B cell (primary cell): Measurements from ENCODE around the gene CENPQ. TPM values are rescaled to one million over a fixed set of nuclear protein-coding genes. Genes with fewer than 3 reads are reported as not detected.

Source experiments
- ATAC-seq: fragments of 200-7000 bp; cut with Tn5 transposase; one replicate; pipeline ENCODE4 v1.10.0; 2021; ENCODE audit warnings: low read depth, mild to moderate bottlenecking, moderate number of reproducible peaks, moderate library complexity
- CTCF ChIA-PET: fragments of 350-600 bp; sonication (Branson Sonifier 250); formaldehyde crosslinking; loops from one replicate; lab custom pipeline; 2021; ENCODE audit warnings: antibody characterized with exemption, inconsistent platforms; lab: Charles Lee
- POLR2A ChIA-PET: fragments of 350-600 bp; sonication (Branson Sonifier 250); formaldehyde crosslinking; loops from one replicate; lab custom pipeline; 2021; ENCODE audit warnings: antibody characterized with exemption; lab: Charles Lee
- DNase-seq: peaks from one replicate; pipeline ENCODE4 v3.0.0; 2013
- H2AFZ ChIP-seq: 2 replicates; pipeline ENCODE4 v1.6.1; 2012; ENCODE audit warnings: mild to moderate bottlenecking, low read depth, low read length; ENCODE audit not compliant: insufficient read depth, poor library complexity, severe bottlenecking
- H3K27ac ChIP-seq, 2 donors: 1 replicate in 1 of 2; 2 replicates in 1 of 2; pipeline ENCODE4 v1.5.1; 2012 to 2013; ENCODE audit warnings: low read length in 2 of 2, mild to moderate bottlenecking in 2 of 2, moderate library complexity in 1 of 2
- H3K27me3 ChIP-seq, 4 experiments: fragments of 200-600 bp in 1 of 4; sonication (generic) in 1 of 4; replicated peaks in 1 of 4; 1 replicate in 2 of 4; 2 replicates in 2 of 4; pipeline versions ENCODE4 v1.6.1 to v1.7.0; 2013 to 2016; ENCODE audit warnings: low read length in 3 of 4, mild to moderate bottlenecking in 2 of 4, mixed read lengths in 1 of 4, moderate library complexity in 1 of 4; ENCODE audit not compliant: insufficient read depth in 4 of 4, control insufficient read depth in 3 of 4; ENCODE audit errors: control extremely low read depth in 1 of 4
- H3K36me3 ChIP-seq, 2 experiments: replicated peaks in 1 of 2; 1 replicate in 1 of 2; 2 replicates in 1 of 2; pipeline versions ENCODE4 v1.6.1 to v1.7.1; 2013; ENCODE audit warnings: low read length in 1 of 2; ENCODE audit not compliant: insufficient read depth in 2 of 2, control insufficient read depth in 1 of 2; ENCODE audit errors: control extremely low read depth in 1 of 2, extremely low read depth in 1 of 2
- H3K4me1 ChIP-seq, 2 donors: fragments of 200-600 bp in 1 of 2; sonication (generic) in 1 of 2; 1 replicate in 1 of 2; 2 replicates in 1 of 2; pipeline versions ENCODE4 v1.5.1 to v1.6.1; 2013 to 2017; ENCODE audit warnings: low read length in 2 of 2; ENCODE audit not compliant: control insufficient read depth in 2 of 2, insufficient read depth in 2 of 2
- H3K4me2 ChIP-seq: replicated peaks from 2 replicates; pipeline ENCODE3; 2012; ENCODE audit warnings: mild to moderate bottlenecking, low read depth, low read length; ENCODE audit not compliant: poor library complexity, severe bottlenecking
- H3K4me3 ChIP-seq, 5 experiments: fragments of 200-600 bp in 1 of 5; sonication (generic) in 1 of 5; 1 replicate in 3 of 5; 2 replicates in 2 of 5; pipeline versions ENCODE4 v1.5.1 to v1.7.0; 2011 to 2016; ENCODE audit warnings: low read length in 4 of 5, mild to moderate bottlenecking in 4 of 5, low read depth in 2 of 5, control low read depth in 1 of 5, moderate library complexity in 1 of 5; ENCODE audit not compliant: insufficient read depth in 1 of 5; ENCODE audit errors: control extremely low read depth in 1 of 5, extremely low read depth in 1 of 5
- H3K79me2 ChIP-seq: fragments of 200-600 bp; sonication (generic); one replicate; pipeline ENCODE4 v1.6.0; 2016; ENCODE audit warnings: low read length; ENCODE audit not compliant: control insufficient read depth, insufficient read depth
- H3K9ac ChIP-seq: fragments of 200-600 bp; sonication (generic); 2 replicates; pipeline ENCODE4 v1.6.1; 2017; ENCODE audit warnings: mild to moderate bottlenecking, low read length, moderate library complexity
- H3K9me3 ChIP-seq, 3 donors: one replicate each; pipeline versions ENCODE4 v1.6.1 to v1.7.1; 2013; ENCODE audit warnings: low read length in 2 of 3; ENCODE audit not compliant: control insufficient read depth in 2 of 3, insufficient read depth in 1 of 3; ENCODE audit errors: control extremely low read depth in 1 of 3
- H4K20me1 ChIP-seq: 2 replicates; pipeline ENCODE4 v1.6.0; 2012; ENCODE audit warnings: mild to moderate bottlenecking, low read length; ENCODE audit not compliant: insufficient read depth, control insufficient read depth, poor library complexity, severe bottlenecking
- H3K27ac Mint-ChIP-seq: one replicate; pipeline ENCODE4 v1.8.0; 2021; ENCODE audit warnings: mixed read lengths
- H3K27me3 Mint-ChIP-seq: one replicate; pipeline ENCODE4 v1.8.0; 2021; ENCODE audit warnings: mixed read lengths
- H3K4me1 Mint-ChIP-seq: one replicate; pipeline ENCODE4 v1.8.0; 2021; ENCODE audit warnings: mixed read lengths
- H3K4me3 Mint-ChIP-seq: one replicate; pipeline ENCODE4 v1.8.0; 2021; ENCODE audit warnings: mixed read lengths
- H3K9me3 Mint-ChIP-seq: one replicate; pipeline ENCODE4 v1.8.0; 2022; ENCODE audit warnings: mixed read lengths; ENCODE audit not compliant: insufficient read depth
- EZH2 ChIP-seq: IDR thresholded peaks from 2 replicates; pipeline ENCODE4 v1.6.1; 2012; ENCODE audit warnings: borderline replicate concordance, low read depth, mild to moderate bottlenecking, moderate library complexity, low read length; ENCODE audit not compliant: insufficient read depth, poor library complexity, severe bottlenecking
- WGBS: methylation state at CpG from one replicate; pipeline ENCODE4 v1.1.5; 2013; ENCODE audit warnings: missing lambda C conversion rate; ENCODE audit not compliant: insufficient coverage; 5-methylcytosine and 5-hydroxymethylcytosine counted together
- intact Hi-C: fragments of 100-400 bp; cut with micrococcal nuclease; formaldehyde crosslinking; loops from one replicate; pipeline ENCODE4 v1.10.0; 2022
- polyA plus RNA-seq: library from polyadenylated mRNA; depleted of rRNA; stranded (reverse); fragments of >200 nt; gene quantifications from 2 replicates; pipeline ENCODE4 v1.2.3, GENCODE V29; 2012
- total RNA-seq, 2 donors: library from RNA; stranded (reverse); fragments of 120-200 nt in 1 of 2; gene quantifications; 1 replicate in 1 of 2; 2 replicates in 1 of 2; pipeline versions ENCODE4 v1.2.3 to v1.2.4, GENCODE V29; 2013 to 2022
- TF ChIP-seq, protein P1 (sequence below): fragments of 200-600 bp; IDR thresholded peaks from one replicate; pipeline ENCODE4 v1.8.0; 2022; ENCODE audit warnings: antibody characterized with exemption, mild to moderate bottlenecking

CENPQ gene
- total and polyA plus RNA-seq, 2 donors (not counting 1 experiment from before 2014, with no cell fraction given): 3.3 to 6.6 TPM

DNA sequence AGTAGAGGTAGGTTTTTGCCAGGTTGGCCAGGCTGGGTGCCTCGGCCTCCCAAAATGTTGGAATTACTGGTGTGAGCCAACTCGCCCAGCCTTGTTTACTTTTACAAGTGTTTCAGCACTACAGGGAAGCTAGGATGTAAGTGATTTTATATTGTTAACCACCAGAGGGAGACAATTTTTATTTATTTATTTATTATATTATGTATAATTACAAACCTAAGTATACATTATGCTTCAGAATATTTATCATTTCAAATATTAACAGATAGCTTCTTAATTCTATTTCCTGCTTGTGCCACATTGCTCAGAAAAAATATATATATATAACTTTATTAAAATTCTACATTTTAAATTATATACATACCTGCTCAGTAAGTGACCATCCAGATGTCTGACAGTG is 9.9 kb upstream of the CENPQ start:
- no peaks in the 10 kb centered on the region for H3K9me3 ChIP-seq
- H3K4me3 ChIP-seq: no peak overlapping the region
- ChIA-PET CTCF (interaction anchor here (0.6 to 1.7 kb wide), 3 partner anchors 12 to 78 kb away, joined by 3 to 5 read pairs (median 3); no protein-coding TSS in a partner anchor), POLR2A (no interaction called here)
- H3K27ac ChIP-seq: no peak overlapping the region
- 90% methylated on average over 2 of the region's 2 CpGs for WGBS
- no peak overlapping the region for H2AFZ ChIP-seq
- ATAC-seq (no peak), DNase-seq (no peak)
- no peak overlapping the region for H3K4me2 ChIP-seq
- Mint-ChIP-seq H3K9me3 (no peaks in the 10 kb centered on the region), H3K4me3 (no peak overlapping the region), H3K27ac (no peak overlapping the region), H3K4me1 (no peaks in the 10 kb centered on the region), H3K27me3 (no peaks in the 10 kb centered on the region)
- H4K20me1 ChIP-seq: no peaks in the 10 kb centered on the region
- H3K9ac ChIP-seq: no peak overlapping the region
- TF ChIP-seq EZH2: no peak
- TF ChIP-seq, protein P1, sequence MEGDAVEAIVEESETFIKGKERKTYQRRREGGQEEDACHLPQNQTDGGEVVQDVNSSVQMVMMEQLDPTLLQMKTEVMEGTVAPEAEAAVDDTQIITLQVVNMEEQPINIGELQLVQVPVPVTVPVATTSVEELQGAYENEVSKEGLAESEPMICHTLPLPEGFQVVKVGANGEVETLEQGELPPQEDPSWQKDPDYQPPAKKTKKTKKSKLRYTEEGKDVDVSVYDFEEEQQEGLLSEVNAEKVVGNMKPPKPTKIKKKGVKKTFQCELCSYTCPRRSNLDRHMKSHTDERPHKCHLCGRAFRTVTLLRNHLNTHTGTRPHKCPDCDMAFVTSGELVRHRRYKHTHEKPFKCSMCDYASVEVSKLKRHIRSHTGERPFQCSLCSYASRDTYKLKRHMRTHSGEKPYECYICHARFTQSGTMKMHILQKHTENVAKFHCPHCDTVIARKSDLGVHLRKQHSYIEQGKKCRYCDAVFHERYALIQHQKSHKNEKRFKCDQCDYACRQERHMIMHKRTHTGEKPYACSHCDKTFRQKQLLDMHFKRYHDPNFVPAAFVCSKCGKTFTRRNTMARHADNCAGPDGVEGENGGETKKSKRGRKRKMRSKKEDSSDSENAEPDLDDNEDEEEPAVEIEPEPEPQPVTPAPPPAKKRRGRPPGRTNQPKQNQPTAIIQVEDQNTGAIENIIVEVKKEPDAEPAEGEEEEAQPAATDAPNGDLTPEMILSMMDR: peak; percentile 64
- intact Hi-C loops: no loop called here
- H3K79me2 ChIP-seq: peaks cover 6% of the 10 kb centered on the region
- H3K36me3 ChIP-seq: peaks cover 11 to 18% of the 10 kb centered on the region in 2 experiments
- H3K27me3 ChIP-seq: no peaks in the 10 kb centered on the region
- H3K4me1 ChIP-seq: no peaks in the 10 kb centered on the region

DNA sequence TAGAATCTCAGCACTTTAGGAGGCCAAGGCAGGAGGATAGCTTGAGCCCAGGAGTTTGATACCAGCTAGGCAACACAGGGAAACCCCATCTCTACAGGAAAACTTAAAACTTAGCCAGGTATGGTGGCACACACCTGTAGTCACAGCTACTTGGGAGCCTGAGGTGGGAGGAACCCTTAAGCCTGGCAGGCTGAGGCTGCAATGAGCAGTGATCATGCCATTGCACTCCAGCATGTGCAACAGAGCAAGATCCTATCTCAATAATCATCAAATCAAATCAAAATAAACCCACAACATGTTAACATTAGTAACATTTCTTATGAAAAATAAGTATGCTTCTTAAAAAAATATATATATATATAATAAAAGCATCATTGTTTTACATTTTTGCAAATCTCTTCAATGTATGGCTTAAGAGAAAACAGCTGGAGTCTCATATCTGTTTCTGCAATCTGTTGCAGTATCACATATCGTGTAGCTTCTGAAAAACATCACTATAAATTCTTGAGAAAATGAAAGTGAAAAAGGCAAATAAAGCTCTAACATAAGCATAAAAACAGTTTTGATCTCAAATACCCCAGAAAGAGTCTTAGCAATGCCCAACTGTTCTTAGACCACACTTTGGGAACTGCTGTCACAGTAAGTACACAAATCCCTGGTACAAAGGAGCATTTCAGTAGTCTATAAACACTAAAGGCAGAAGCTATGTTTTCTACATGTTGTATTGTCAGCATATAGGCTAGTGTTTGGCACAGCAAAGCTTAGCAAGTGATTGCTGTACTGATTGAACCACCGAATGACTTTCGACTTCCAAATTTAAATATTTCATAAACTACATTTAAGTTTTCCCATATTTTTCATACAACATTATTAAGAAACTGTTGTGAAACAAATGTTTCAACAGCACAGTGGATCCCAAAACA is 8.1 kb upstream of the CENPQ start:
- peaks cover 9% of the 10 kb centered on the region for H3K79me2 ChIP-seq
- no peak overlapping the region for H2AFZ ChIP-seq
- H3K27me3 Mint-ChIP-seq: no peaks in the 10 kb centered on the region
- H3K27ac ChIP-seq: no peak overlapping the region
- ChIA-PET CTCF (no interaction called here), POLR2A (no interaction called here)
- H3K27me3 ChIP-seq: no peaks in the 10 kb centered on the region
- WGBS: no CpG with 5 or more reads among the region's 3 CpGs
- TF ChIP-seq EZH2: no peak
- TF ChIP-seq, protein P1: no peak
- H3K4me3 ChIP-seq: no peak overlapping the region
- no peak overlapping the region for H3K9ac ChIP-seq
- no peak overlapping the region for H3K4me3 Mint-ChIP-seq
- H3K36me3 ChIP-seq: peaks cover 9 to 13% of the 10 kb centered on the region in 2 experiments
- ATAC-seq: no peak
- no peaks in the 10 kb centered on the region for H3K9me3 Mint-ChIP-seq
- no peaks in the 10 kb centered on the region for H4K20me1 ChIP-seq
- no peak overlapping the region for H3K27ac Mint-ChIP-seq
- H3K4me1 ChIP-seq: peaks cover 3 to 5% of the 10 kb centered on the region in 2 donors
- intact Hi-C loops: no loop called here
- peaks cover 6% of the 10 kb centered on the region for H3K4me1 Mint-ChIP-seq
- DNase-seq: no peak
- H3K9me3 ChIP-seq: no peaks in the 10 kb centered on the region
- no peak overlapping the region for H3K4me2 ChIP-seq
